Fibroblast of skin of right biceps (primary cell): ENCODE measurements around the gene USP36.
"Not testable (repeated sequence)": the region's sequence is repeated elsewhere in the genome, so short reads cannot be mapped to it uniquely, and the experiment has no call there.

Source experiments
- DNase-seq: peaks from one replicate; pipeline ENCODE4 v3.0.0-alpha.2; 2013

USP36 gene

GRCh38 chr17:78870621-78871020 lies 30.0 kb upstream of the USP36 start:
- no peak for DNase-seq

GRCh38 chr17:78868391-78868790 lies 27.8 kb upstream of the USP36 start:
- DNase-seq = peak; percentile 77

GRCh38 chr17:78867046-78867445 lies 26.4 kb upstream of the USP36 start:
- DNase-seq = not testable (repeated sequence)

- DNase-seq = peak; percentile 68
These were observed 25.2 kb upstream of the USP36 start for GRCh38 chr17:78865682-78866390.

- no peak for DNase-seq
These were observed 23.5 kb upstream of the USP36 start for GRCh38 chr17:78864117-78864516.

GRCh38 chr17:78862073-78863023 lies 21.7 kb upstream of the USP36 start:
- peak; percentile 96 for DNase-seq

GRCh38 chr17:78861229-78861628 lies 20.6 kb upstream of the USP36 start:
- no peak for DNase-seq

GRCh38 chr17:78859051-78859450 lies 18.4 kb upstream of the USP36 start:
- DNase-seq = no peak

GRCh38 chr17:78857266-78857665 lies 16.7 kb upstream of the USP36 start:
- no peak for DNase-seq

GRCh38 chr17:78855561-78856165 lies 15.0 kb upstream of the USP36 start:
- DNase-seq = no peak

GRCh38 chr17:78854508-78854907 lies 13.9 kb upstream of the USP36 start:
- no peak for DNase-seq

- no peak for DNase-seq
These were observed 13.3 kb upstream of the USP36 start for GRCh38 chr17:78853926-78854394.

GRCh38 chr17:78852709-78853121 lies 12.1 kb upstream of the USP36 start:
- no peak for DNase-seq

GRCh38 chr17:78849026-78849425 lies 8.4 kb upstream of the USP36 start:
- no peak for DNase-seq

GRCh38 chr17:78847052-78847451 lies 6.4 kb upstream of the USP36 start:
- no peak for DNase-seq

GRCh38 chr17:78844301-78845005 lies 3.8 kb upstream of the USP36 start:
- DNase-seq = peak; percentile 23

GRCh38 chr17:78842881-78843565 lies 2.4 kb upstream of the USP36 start:
- DNase-seq = peak; percentile 38

- no peak for DNase-seq
These were observed 159 bp downstream of the USP36 start for GRCh38 chr17:78840530-78840779.

GRCh38 chr17:78839762-78840529 lies 668 bp downstream of the USP36 start:
- DNase-seq = peak; percentile 31

GRCh38 chr17:78839235-78839761 lies 1.3 kb downstream of the USP36 start:
- peak; percentile 52 for DNase-seq

- DNase-seq = no peak
These were observed 2.0 kb downstream of the USP36 start for GRCh38 chr17:78838574-78839005.
